NCI-H1436 (cell line): ENCODE results near the gene TSC2.
A peak's percentile ranks its signal among the peaks of the same experiment; 100 is the strongest.
"Not testable (repeated sequence)": the region's sequence is repeated elsewhere in the genome, so short reads cannot be mapped to it uniquely, and the experiment has no call there.

Experiments used
- DNase-seq: peaks from one replicate; lab custom pipeline; 2025; lab: John Stamatoyannopoulos, UW

Gene TSC2

GRCh38 chr16:2031081-2031577 is 16.7 kb upstream of the TSC2 start:
- no peak for DNase-seq

GRCh38 chr16:2032285-2033056 is 15.3 kb upstream of the TSC2 start:
- DNase-seq: no peak

GRCh38 chr16:2033057-2033908 is 14.5 kb upstream of the TSC2 start:
- no peak for DNase-seq

- not testable (repeated sequence) for DNase-seq
Measured at GRCh38 chr16:2033909-2034695, 13.7 kb upstream of the TSC2 start.

- DNase-seq: no peak
Measured at GRCh38 chr16:2034696-2035430, 12.9 kb upstream of the TSC2 start.

- peak; percentile 17 for DNase-seq
Measured at GRCh38 chr16:2035431-2036199, 12.2 kb upstream of the TSC2 start.

- DNase-seq: no peak
Measured at GRCh38 chr16:2036200-2036966, 11.4 kb upstream of the TSC2 start.

- DNase-seq: no peak
Measured at GRCh38 chr16:2037115-2037514, 10.7 kb upstream of the TSC2 start.

GRCh38 chr16:2037647-2038381 is 10.0 kb upstream of the TSC2 start:
- DNase-seq: no peak

GRCh38 chr16:2038382-2039231 is 9.2 kb upstream of the TSC2 start:
- no peak for DNase-seq

GRCh38 chr16:2039274-2040031 is 8.3 kb upstream of the TSC2 start:
- DNase-seq: no peak

GRCh38 chr16:2040041-2040786 is 7.6 kb upstream of the TSC2 start:
- no peak for DNase-seq

- no peak for DNase-seq
Measured at GRCh38 chr16:2040787-2041522, 6.8 kb upstream of the TSC2 start.

- peak; percentile 73 for DNase-seq
Measured at GRCh38 chr16:2042171-2042985, 5.4 kb upstream of the TSC2 start.

- DNase-seq: no peak
Measured at GRCh38 chr16:2042986-2043666, 4.7 kb upstream of the TSC2 start.
